ENCODE measurements around the gene LILRB3. TPM values are rescaled to one million over a fixed set of nuclear protein-coding genes. Genes with fewer than 3 reads are reported as not detected.
A peak's percentile ranks its signal among the peaks of the same experiment; 100 is the strongest.
"Not testable (repeated sequence)": the region's sequence is repeated elsewhere in the genome, so short reads cannot be mapped to it uniquely, and the experiment has no call there.

LILRB3 gene
- polyA plus RNA-seq, 6 donors from 2014 or later: 0.29 to 4.6 (median 0.39) TPM

DNA sequence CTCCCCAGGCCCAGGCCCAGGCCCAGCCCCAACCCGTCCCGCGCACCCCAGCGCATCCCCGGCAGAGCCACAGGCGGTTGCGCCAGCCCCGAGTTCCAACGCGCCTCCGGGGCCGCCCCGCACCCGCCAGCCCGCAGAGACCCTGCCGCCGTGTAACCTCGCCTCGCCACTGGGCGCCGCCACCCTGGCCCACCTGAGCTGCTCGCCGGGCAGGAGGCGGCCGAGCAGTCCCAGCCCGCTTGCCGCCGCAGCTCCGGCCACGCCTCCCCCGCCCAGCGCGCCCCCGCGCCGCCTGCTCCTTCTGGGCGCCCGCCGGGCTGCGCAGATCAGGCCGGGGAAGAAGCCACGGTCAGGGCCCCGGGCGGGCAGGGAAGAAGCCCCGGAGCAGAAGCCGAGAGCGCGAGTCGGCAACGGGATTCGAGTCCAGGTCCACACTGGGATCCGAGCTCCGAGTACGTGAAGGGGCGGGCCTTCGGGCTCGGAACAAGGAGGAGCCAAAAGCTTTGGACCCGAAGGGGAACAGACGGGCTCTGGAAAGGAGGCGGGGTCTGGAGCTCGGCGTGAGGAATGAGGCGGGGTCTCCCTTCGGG lies 33.6 kb downstream of the LILRB3 start, which contains the start of gene MBOAT7:
Gene MBOAT7, minus strand, starts transcription at position 436 of the 590 bp plus-strand sequence. CDS start 1,072 bp downstream, outside the sequence.
- DNase-seq (no peak), ATAC-seq (ENCODE audit: low read depth in 2 of 2) (peak; percentile 3 to 10)
- Mint-ChIP-seq H3K9me3 (no peaks in the 10 kb centered on the region), H3K36me3 (no peaks in the 10 kb centered on the region), H3K4me3 (peak within 1 kb of the TSS; percentile 91 to 100 (median 98)), H3K27me3 (no peaks in the 10 kb centered on the region), H3K4me1 (peaks cover 33 to 37% (median 35%) of the 10 kb centered on the region in 3 donors), H3K27ac (peak within 1 kb of the TSS; percentile 99 to 100 (median 100))

DNA sequence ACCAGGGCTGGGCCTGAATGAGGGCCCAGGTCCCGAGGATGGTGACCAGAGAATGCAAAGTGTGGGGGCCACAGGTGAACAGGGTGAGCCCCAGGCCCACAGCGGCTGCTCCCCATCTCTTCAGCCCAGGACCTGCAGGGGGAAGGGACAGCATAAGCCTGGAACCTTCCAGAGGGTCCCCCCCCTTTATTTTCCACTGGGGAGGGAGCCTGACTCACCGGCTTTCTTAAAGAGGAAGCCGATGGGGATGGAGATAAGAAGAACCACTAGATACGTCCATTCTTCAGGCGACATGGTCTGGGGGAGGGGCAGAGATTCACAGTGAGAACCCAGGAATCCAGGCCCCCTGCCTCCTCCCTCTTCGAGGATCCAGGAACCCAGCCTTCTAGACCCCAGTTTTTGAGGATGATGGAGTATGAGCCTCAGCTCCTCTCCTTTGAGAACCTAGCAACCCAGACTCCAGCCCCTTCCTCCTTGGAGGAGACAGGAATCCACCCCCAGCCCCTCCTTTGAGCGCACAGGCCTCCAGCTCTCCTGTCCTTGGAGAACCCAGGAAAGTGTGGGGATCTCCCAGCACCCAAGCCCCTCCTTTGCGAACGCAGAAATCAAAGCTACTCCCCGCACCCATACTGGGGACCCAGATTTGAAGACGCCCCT lies 34.5 kb downstream of the LILRB3 start:
- Mint-ChIP-seq H3K9me3 (no peaks in the 10 kb centered on the region), H3K4me1 (peaks cover 35 to 37% (median 36%) of the 10 kb centered on the region in 3 donors), H3K36me3 (no peaks in the 10 kb centered on the region), H3K27ac (peak overlapping the region; percentile 39 to 99 (median 86)), H3K27me3 (no peaks in the 10 kb centered on the region), H3K4me3 (peak overlapping the region; percentile 76 to 99 (median 92))
- DNase-seq: no peak
- ATAC-seq (ENCODE audit: low read depth in 2 of 2): no peak

DNA sequence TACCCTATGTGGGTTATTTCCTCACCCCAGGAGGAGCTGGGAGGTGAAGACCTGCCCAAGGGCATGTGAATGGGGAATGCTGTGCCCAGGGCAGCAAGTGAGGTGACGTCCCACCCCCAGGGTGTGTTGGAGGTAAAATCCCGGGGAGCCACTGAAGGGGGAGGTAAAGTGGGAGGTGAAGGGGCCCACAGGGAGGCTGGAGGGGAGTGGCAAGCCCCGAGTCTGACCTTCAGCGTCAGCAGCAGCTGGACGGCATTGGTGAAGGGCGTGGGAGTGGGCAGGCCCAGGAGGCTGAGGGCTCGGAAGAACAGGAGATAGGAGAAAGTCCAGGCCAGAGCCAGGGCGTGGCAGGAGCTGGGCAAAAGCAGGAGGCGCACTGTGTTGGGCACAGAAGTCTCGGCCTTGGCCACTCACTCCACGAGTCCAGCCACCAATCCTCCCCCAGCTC lies 35.8 kb downstream of the LILRB3 start:
- DNase-seq (no peak), ATAC-seq (ENCODE audit: low read depth in 2 of 2) (no peak)
- Mint-ChIP-seq H3K4me1 (peaks cover 23 to 29% (median 28%) of the 10 kb centered on the region in 3 donors), H3K36me3 (no peaks in the 10 kb centered on the region), H3K4me3 (peak overlapping the region in 6 of 8 donors; percentile 22 to 99 (median 84)), H3K27ac (peak overlapping the region in 2 of 6 donors; percentile 63 to 99), H3K27me3 (no peaks in the 10 kb centered on the region), H3K9me3 (no peaks in the 10 kb centered on the region)

DNA sequence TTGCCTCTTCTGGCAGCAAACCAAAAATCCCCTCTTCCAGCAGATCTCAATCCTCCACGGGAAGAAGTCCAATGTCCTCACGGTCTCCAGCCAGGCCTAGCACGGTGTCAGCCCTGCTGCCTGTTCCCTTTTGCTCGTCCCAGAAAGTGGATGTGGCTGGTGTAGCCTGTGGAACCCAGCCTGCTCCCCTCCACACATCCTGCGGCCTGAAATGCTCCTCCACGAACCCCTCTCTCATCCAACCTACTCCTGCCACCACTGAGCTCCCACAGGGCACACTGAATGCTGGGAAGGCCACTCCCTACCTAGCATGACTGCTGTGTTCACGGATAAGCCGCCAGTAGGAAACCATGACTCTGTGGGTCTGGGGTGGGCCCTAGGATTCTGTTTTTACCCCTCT lies 36.5 kb downstream of the LILRB3 start:
- Mint-ChIP-seq H3K27ac (no peak overlapping the region), H3K27me3 (no peaks in the 10 kb centered on the region), H3K9me3 (no peaks in the 10 kb centered on the region), H3K4me3 (peak overlapping the region in 2 of 8 donors; percentile 9 to 77), H3K36me3 (no peaks in the 10 kb centered on the region), H3K4me1 (peaks cover 18 to 24% (median 22%) of the 10 kb centered on the region in 3 donors)
- no peak for DNase-seq
- ATAC-seq (ENCODE audit: low read depth in 2 of 2): no peak

DNA sequence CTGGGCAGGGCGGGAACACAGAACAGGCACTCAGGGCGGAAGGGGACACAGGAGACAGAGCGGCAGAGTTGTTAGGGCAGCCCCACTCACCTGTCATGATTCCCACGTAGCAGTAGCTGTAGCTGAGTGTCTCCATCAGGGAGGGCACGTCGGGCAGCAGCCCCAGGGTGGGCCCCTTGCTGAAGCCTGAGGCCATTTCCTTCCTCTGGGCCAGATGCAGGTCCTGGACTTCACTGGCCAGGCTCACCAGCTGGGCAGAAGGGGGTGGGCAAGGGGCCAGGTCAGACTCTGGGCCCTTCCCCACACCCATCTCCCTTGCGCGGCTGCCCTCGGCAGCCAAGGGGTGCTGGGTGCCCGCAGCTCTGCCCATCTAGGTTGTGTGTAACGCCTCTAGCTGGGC lies 39.4 kb downstream of the LILRB3 start:
- Mint-ChIP-seq H3K27me3 (no peaks in the 10 kb centered on the region), H3K9me3 (no peaks in the 10 kb centered on the region), H3K36me3 (no peaks in the 10 kb centered on the region), H3K4me1 (peaks cover 9 to 18% (median 17%) of the 10 kb centered on the region in 3 donors), H3K4me3 (no peak overlapping the region), H3K27ac (no peak overlapping the region)
- DNase-seq (no peak), ATAC-seq (ENCODE audit: low read depth in 2 of 2) (no peak)

DNA sequence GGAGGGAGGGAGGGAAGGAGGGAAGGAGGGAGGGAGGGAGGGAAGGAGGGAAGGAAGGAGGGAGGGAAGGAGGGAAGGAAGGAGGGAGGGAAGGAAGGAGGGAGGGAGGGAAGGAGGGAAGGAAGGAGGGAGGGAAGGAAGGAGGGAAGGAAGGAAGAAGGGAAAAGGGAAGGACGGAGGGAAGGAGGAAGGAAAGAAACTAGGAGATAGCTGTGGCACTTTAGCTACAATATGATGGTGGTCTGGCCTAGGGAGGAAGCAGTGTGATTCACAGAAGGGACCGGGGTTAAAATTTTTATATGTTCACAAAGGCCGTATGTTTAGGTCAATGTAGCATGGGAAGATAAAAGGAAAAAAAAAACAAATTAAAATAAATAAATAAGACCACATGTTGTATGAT lies 40.9 kb downstream of the LILRB3 start:
- ATAC-seq (ENCODE audit: low read depth in 2 of 2); H3K9me3 Mint-ChIP-seq; H3K27me3 Mint-ChIP-seq; H3K4me3 Mint-ChIP-seq; H3K4me1 Mint-ChIP-seq; H3K36me3 Mint-ChIP-seq; H3K27ac Mint-ChIP-seq; DNase-seq: not testable (repeated sequence)

DNA sequence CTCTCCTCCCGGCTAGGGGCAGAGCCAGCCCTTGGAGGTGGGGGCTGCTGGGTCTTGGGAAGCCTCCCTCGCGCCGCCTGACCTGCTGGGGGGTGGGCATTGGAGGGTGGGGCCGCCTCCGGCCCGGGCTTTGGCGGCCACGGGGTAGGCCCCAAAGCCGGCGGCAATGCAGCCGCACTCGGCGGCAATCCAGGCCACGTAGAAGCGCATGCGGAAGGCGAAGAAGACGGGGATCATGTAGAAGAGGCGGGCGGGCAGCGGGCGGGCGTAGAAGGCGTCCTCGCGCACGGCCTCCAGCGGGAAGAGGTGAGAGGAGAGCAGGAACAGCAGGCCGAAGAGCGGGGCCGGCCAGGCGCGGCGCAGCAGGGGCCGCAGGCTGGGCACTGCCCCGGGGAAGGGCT lies 42.1 kb downstream of the LILRB3 start:
- Mint-ChIP-seq H3K27ac (no peak overlapping the region), H3K4me1 (peaks cover 0 to 5% (median 2%) of the 10 kb centered on the region in 3 donors), H3K4me3 (no peak overlapping the region), H3K9me3 (no peaks in the 10 kb centered on the region), H3K27me3 (no peaks in the 10 kb centered on the region), H3K36me3 (peaks cover 0 to 4% of the 10 kb centered on the region in 2 donors)
- ATAC-seq (ENCODE audit: low read depth in 2 of 2) (no peak), DNase-seq (no peak)

DNA sequence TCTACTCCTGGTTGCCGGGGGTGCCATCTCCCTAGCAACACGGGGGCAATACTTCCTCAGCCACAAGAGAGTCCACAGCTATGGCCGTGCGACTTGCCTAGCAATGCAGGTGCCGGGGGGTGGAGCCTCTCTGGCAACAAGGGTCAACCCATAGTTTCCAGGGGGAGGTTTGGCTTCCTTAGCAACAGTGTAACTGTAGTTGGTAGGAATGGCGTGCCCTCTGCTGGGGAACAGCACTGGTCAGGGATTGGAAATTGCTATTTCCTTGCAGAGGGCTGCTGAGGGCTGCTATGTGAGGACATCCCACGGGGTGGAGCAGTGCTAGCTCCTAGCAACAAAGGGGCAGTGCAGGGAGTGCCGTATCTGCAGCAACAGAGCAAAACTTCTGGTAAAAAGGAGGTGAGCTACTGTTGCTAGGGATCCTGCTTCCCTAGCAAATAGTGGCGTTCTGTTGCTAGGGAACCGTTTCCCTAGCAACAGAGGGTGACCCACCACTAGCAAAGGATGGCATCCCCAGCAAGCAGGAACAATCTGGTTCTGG lies 42.8 kb downstream of the LILRB3 start:
- DNase-seq (no peak), ATAC-seq (ENCODE audit: low read depth in 2 of 2) (peak; percentile 45 to 56)
- no peak overlapping the region for H3K4me3 Mint-ChIP-seq
- H3K4me1 Mint-ChIP-seq: peaks cover 0 to 2% (median 1%) of the 10 kb centered on the region in 3 donors
- H3K27ac Mint-ChIP-seq: peak overlapping the region in 2 of 6 donors; percentile 15 to 76
- H3K9me3 Mint-ChIP-seq: no peaks in the 10 kb centered on the region
- no peaks in the 10 kb centered on the region for H3K27me3 Mint-ChIP-seq
- peaks cover 0 to 4% of the 10 kb centered on the region in 2 donors for H3K36me3 Mint-ChIP-seq

DNA sequence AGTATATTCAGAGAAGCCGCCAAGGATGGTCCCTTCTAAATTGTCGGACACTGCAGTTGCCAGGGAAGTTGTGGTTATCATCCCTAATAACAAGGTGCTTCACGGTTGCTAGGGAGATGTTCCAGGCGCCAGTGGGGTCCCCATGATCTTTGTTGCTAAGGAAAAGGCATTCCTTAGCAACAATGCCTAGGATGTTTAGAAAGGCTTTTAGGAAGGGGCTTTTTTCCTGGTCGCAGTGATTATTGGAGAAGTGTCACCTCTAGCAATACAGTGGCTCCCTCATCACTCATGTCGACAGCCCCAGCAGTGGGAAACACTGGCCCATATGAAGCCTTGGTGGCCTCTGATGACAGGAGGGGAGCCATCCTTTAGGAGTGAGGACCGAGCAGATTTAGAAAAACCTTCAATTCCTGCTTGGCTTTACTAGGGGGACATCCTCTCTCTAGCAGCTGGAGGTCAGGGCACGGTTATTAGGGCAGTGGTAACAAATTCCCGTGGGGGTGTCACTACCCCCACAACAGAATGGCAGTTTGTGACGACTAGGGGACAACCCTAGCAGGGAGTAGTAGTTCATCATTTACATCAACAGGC lies 43.5 kb downstream of the LILRB3 start:
- DNase-seq (no peak), ATAC-seq (ENCODE audit: low read depth in 2 of 2) (no peak)
- Mint-ChIP-seq H3K27me3 (no peaks in the 10 kb centered on the region), H3K27ac (no peak overlapping the region), H3K36me3 (peaks cover 0 to 4% of the 10 kb centered on the region in 2 donors), H3K4me1 (peaks cover 2 to 8% (median 4%) of the 10 kb centered on the region in 3 donors), H3K4me3 (no peak overlapping the region), H3K9me3 (no peaks in the 10 kb centered on the region)

DNA sequence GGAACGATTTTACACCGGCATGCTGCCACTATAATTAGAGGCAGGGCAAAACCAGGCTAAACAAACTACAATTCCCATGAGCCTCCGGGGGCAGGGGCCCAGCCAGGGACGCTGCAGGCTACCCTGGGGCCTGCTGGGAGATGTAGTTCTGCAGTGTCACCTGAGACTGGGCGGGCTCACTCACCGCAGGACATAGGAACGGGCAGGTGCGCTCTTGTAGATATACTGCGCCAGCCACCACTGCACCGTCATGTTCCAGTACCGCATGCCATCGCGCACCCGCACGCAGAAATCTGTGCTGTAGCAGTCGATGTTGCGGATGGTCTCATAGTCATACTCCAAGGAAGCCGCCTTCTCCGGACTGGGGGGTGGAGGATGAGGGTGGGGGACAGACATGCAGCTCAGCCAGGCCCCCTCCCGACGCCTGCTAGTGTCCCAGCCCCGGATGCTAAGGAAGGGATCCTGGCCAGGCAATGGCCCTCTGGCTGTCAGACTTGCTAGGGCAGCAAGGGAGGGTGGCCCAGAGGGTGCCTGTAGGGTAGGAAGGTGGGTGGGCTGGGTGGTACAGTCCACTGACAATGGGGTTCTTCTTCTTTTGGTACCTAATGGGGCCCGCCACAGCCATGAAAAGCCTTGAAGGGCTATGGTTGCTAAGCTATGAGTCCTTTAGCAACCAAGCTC lies 44.1 kb downstream of the LILRB3 start:
- Mint-ChIP-seq H3K27ac (peak overlapping the region in 2 of 6 donors; percentile 50 to 63), H3K36me3 (peaks cover 0 to 4% of the 10 kb centered on the region in 2 donors), H3K27me3 (no peaks in the 10 kb centered on the region), H3K9me3 (no peaks in the 10 kb centered on the region), H3K4me1 (peaks cover under 1 to 10% (median 4%) of the 10 kb centered on the region in 3 donors), H3K4me3 (no peak overlapping the region)
- peak; percentile 78 to 80 for ATAC-seq (ENCODE audit: low read depth in 2 of 2)
- no peak for DNase-seq

DNA sequence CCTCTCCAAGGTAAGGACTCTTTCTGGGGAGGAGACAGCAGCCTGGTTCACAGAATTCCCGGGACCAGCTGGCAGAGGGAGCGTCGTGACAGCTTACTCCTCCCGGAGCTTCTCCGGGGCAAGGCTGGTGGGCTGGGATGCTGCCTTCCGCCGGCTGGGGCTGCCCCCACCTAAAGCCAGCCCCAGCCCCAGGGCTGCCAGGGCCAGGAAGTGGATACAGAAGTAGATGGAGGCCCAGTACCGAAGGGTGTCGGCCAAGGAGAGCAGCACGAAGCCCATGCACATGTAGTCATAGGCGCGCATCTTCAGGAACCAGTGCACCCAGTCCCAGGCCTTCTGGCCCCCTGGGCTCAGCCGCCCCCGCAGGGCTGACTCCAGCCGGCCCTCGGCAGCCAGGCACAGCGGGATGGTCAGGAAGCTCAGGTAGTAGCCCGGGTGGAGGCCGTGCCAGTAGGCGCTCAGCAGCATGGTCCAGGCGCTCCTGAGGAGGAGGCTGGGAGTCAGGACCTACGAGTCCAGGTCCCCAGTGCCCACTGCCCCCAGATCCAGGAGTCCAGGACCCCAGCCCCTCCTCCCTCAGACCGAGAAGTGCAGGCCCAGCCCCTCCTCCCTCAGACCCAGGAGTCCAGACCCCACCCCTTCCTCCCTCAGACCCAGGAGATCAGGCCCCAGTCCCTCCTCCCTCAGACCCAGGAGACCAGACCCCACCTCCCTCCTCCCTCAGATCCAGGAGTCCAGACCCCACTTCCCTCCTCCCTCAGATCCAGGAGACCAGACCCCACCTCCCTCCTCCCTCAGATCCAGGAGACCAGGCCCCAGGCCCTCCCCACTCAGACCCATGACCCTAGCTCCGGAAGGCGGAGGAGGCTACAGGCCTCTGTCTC lies 48.6 kb downstream of the LILRB3 start:
- H3K9me3 Mint-ChIP-seq: no peaks in the 10 kb centered on the region
- H3K4me1 Mint-ChIP-seq: peaks cover 13 to 28% (median 18%) of the 10 kb centered on the region in 3 donors
- DNase-seq (no peak), ATAC-seq (ENCODE audit: low read depth in 2 of 2) (no peak)
- H3K27ac Mint-ChIP-seq: no peak overlapping the region
- H3K4me3 Mint-ChIP-seq: peak overlapping the region in 2 of 8 donors; percentile 35 to 73
- H3K27me3 Mint-ChIP-seq: no peaks in the 10 kb centered on the region
- peaks cover 0 to 4% of the 10 kb centered on the region in 2 donors for H3K36me3 Mint-ChIP-seq

DNA sequence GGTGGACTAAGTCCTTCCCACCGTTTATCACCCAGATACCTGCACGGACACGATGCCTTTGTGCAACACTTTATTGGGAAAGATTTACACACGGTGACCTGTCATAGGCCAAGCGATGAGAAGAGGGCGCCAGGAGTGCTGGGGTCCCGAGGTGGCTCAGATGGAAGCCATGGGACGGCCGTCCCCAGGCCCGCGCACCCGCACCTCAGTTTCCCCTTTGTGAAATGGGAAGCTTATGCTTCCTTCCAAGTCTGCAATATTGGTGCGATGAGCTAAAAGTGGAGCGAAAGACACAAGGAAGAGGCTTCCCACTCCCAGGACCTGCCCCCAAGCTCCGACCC lies 49.5 kb downstream of the LILRB3 start:
- Mint-ChIP-seq H3K4me3 (no peak overlapping the region), H3K27ac (no peak overlapping the region), H3K9me3 (no peaks in the 10 kb centered on the region), H3K4me1 (peaks cover 13 to 29% (median 20%) of the 10 kb centered on the region in 3 donors), H3K36me3 (peaks cover 0 to 3% of the 10 kb centered on the region in 2 donors), H3K27me3 (peaks cover 0 to 1% (median 0%) of the 10 kb centered on the region in 3 donors)
- no peak for DNase-seq
- ATAC-seq (ENCODE audit: low read depth in 2 of 2): no peak
